GM06990 (cell line): Measurements from ENCODE around the gene CTDSP2.

Source experiments
- DNase-seq: peaks from one replicate; pipeline ENCODE4 v3.0.0-alpha.2; 2011; ENCODE audit not compliant: insufficient read length; ENCODE audit errors: extremely low read depth
- H3K27me3 ChIP-seq: replicated peaks from 2 replicates; pipeline ENCODE4 v1.6.0; 2011; ENCODE audit warnings: low read length; ENCODE audit not compliant: control insufficient read depth, insufficient read depth
- H3K36me3 ChIP-seq: 2 replicates; pipeline ENCODE4 v1.5.1; 2011; ENCODE audit warnings: low read length; ENCODE audit not compliant: control insufficient read depth, insufficient read depth
- H3K4me3 ChIP-seq: replicated peaks from 2 replicates; pipeline ENCODE4 v1.5.1; 2011; ENCODE audit warnings: low read depth, mild to moderate bottlenecking, control low read depth, low read length
- CTCF ChIP-seq: IDR thresholded peaks from 2 replicates; pipeline ENCODE4 v1.5.1; 2011; ENCODE audit warnings: low read length, control low read depth, mild to moderate bottlenecking, inconsistent platforms; ENCODE audit not compliant: insufficient read depth, poor library complexity, severe bottlenecking

CTDSP2 gene

GRCh38 chr12:57892232-57892972 is 45.9 kb upstream of the CTDSP2 start:
- no peak for TF ChIP-seq CTCF
- DNase-seq: no peak
- H3K27me3 ChIP-seq: no peaks in the 10 kb centered on the region
- no peaks in the 10 kb centered on the region for H3K36me3 ChIP-seq
- H3K4me3 ChIP-seq: no peak overlapping the region

- Histone ChIP-seq H3K27me3 (no peaks in the 10 kb centered on the region), H3K4me3 (no peak overlapping the region), H3K36me3 (no peaks in the 10 kb centered on the region)
- TF ChIP-seq CTCF: no peak
- no peak for DNase-seq
Observed at GRCh38 chr12:57891542-57892228, 45.2 kb upstream of the CTDSP2 start.

GRCh38 chr12:57890191-57891115 is 43.9 kb upstream of the CTDSP2 start:
- Histone ChIP-seq H3K36me3 (no peaks in the 10 kb centered on the region), H3K27me3 (no peaks in the 10 kb centered on the region), H3K4me3 (no peak overlapping the region)
- DNase-seq: no peak
- TF ChIP-seq CTCF: no peak

GRCh38 chr12:57889500-57889989 is 43.0 kb upstream of the CTDSP2 start:
- Histone ChIP-seq H3K4me3 (no peak overlapping the region), H3K36me3 (no peaks in the 10 kb centered on the region), H3K27me3 (no peaks in the 10 kb centered on the region)
- no peak for DNase-seq
- no peak for TF ChIP-seq CTCF

- no peaks in the 10 kb centered on the region for H3K27me3 ChIP-seq
- no peak for TF ChIP-seq CTCF
- DNase-seq: no peak
- no peak overlapping the region for H3K4me3 ChIP-seq
- H3K36me3 ChIP-seq: no peaks in the 10 kb centered on the region
Observed at GRCh38 chr12:57888409-57889157, 42.1 kb upstream of the CTDSP2 start.
